Right renal cortex interstitium (tissue), 3 donors: ENCODE measurements around the gene RARA. TPM values are rescaled to one million over a fixed set of nuclear protein-coding genes. Genes with fewer than 3 reads are reported as not detected.

Experiments
- polyA plus RNA-seq, 3 donors: library from polyadenylated mRNA; unstranded; fragments of 120-200 nt; gene quantifications; one replicate each; pipeline ENCODE4 v1.2.1, GENCODE V29; 2013; ENCODE audit not compliant: insufficient read length in 3 of 3

RARA gene
- polyA plus RNA-seq, 3 donors, result 33.3 to 38.8 (median 35.5) TPM

Other genes with a start within 250 kb of the RARA start
- gene THRA, start 246.2 kb upstream of the RARA start, polyA plus RNA-seq, result 10 to 100 TPM; 50.5 to 54.3 (median 50.7) TPM
- gene NR1D1, start 208.6 kb upstream of the RARA start, polyA plus RNA-seq, result 1 to 10 TPM; 2.8 to 4.2 (median 4.1) TPM
- gene MSL1, start 187.2 kb upstream of the RARA start, polyA plus RNA-seq, result 100 to 1,000 TPM; 154 to 184 (median 157) TPM
- 10 to 100 TPM; 95.8 to 98.8 (median 96.1) TPM for gene CASC3, start 168.6 kb upstream of the RARA start, polyA plus RNA-seq
- gene RAPGEFL1, start 131.7 kb upstream of the RARA start, polyA plus RNA-seq, result 1 to 10 TPM; 5.4 to 6.6 (median 5.8) TPM
- 10 to 100 TPM; 26.1 to 28.5 (median 27.8) TPM for gene WIPF2, start 89.9 kb upstream of the RARA start, polyA plus RNA-seq
- 10 to 100 TPM; 22.5 to 24.7 (median 23.5) TPM for gene CDC6, start 21.3 kb upstream of the RARA start, polyA plus RNA-seq
- not detected for gene GJD3, start 55.6 kb downstream of the RARA start, polyA plus RNA-seq
- gene TOP2A, start 108.7 kb downstream of the RARA start, polyA plus RNA-seq, result 100 to 1,000 TPM; 163 to 174 (median 168) TPM
- gene IGFBP4, start 134.3 kb downstream of the RARA start, polyA plus RNA-seq, result 100 to 1,000 TPM; 340 to 390 (median 388) TPM
- under 1 TPM in 2 of 3 donors, not detected in 1; 0.06 to 0.17 TPM for gene TNS4, start 192.4 kb downstream of the RARA start, polyA plus RNA-seq